ENCODE data around the gene MAPK8IP1. TPM values are rescaled to one million over a fixed set of nuclear protein-coding genes. Genes with fewer than 3 reads are reported as not detected.

The MAPK8IP1 gene
- total RNA-seq, 1 donor from 2014 or later = 0.49 TPM

DNA sequence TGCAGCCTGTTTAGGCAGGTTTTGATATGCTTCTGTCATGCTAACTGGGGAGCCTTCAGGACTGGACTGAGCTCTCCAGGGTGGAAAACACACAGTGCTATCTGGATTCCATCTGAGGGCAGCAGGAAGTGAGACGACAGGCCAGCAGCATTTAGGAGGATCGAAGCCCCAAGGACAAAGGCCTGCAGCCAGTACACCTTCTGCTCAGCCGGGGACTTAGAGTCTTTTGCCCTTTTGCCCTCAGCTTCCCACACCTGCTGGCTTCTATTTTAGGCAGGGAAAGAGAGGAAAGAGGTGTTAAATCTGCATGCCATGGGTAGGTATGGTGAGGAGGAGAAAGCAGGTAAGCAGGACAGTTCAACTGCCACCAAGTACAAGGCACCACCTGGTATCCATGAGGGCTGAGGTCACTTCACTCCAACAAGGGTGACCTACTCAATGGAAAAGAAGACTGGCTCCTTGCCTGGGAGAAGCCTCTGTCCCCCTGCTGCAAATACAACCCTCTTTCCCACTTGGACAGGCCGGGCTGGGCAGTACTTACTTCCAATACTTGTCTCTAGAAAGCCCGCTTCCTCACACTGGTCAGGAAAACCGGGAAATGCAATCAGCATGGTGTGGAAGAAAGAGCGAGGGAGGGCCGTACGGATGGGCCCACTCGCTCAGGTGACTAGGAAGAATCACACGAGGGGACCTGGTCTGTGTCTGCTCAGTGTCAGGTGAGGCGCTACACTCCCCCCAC is 49.3 kb downstream of the MAPK8IP1 start:
- Mint-ChIP-seq H3K4me3 (no peak overlapping the region), H3K9me3 (no peaks in the 10 kb centered on the region), H3K36me3 (ENCODE audit: low read depth) (peaks cover 18% of the 10 kb centered on the region), H3K4me1 (peaks cover 14% of the 10 kb centered on the region), H3K27me3 (no peaks in the 10 kb centered on the region), H3K27ac (no peak overlapping the region)
- no peak for DNase-seq
- intact Hi-C loops (cut with micrococcal nuclease) = no loop called here

DNA sequence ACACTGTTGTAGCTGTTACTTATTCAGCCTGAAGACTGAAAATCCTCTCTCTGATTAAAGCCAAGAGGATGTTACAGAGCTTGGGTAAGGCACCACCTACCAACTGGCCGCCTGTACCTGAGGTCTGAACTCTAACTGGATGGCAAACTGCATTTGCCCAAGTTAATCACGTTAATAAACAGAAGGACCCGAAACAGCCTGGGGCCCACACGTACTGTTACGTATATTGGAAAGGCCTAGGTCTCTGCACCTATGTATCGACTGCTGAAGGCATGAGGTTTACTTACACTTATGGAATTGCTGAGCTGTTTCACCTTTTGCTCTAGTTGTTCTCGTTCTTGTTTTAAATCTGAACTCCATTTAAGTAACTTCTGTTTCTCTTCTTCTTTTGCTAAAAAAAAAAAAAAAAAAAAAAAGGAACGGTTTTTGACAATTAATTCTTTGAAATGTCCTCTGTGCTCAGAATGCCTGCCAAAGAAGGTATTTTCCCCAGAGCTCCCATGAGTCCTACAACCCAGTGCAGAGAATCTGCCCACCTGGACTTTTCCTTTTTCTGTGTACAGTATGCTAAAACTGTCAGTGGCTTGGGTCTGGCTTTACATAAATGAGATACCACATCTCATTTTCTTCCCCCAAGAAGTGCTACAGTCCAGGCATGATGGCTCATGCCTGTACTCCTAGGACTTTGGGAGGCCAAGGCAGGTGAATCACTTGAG is 50.1 kb downstream of the MAPK8IP1 start:
- intact Hi-C loops (cut with micrococcal nuclease) = no loop called here
- peaks cover 6% of the 10 kb centered on the region for H3K4me1 Mint-ChIP-seq
- no peak overlapping the region for H3K4me3 Mint-ChIP-seq
- H3K27ac Mint-ChIP-seq = no peak overlapping the region
- peaks cover 18% of the 10 kb centered on the region for H3K36me3 Mint-ChIP-seq (ENCODE audit: low read depth)
- H3K27me3 Mint-ChIP-seq = no peaks in the 10 kb centered on the region
- H3K9me3 Mint-ChIP-seq = no peaks in the 10 kb centered on the region
- no peak for DNase-seq

DNA sequence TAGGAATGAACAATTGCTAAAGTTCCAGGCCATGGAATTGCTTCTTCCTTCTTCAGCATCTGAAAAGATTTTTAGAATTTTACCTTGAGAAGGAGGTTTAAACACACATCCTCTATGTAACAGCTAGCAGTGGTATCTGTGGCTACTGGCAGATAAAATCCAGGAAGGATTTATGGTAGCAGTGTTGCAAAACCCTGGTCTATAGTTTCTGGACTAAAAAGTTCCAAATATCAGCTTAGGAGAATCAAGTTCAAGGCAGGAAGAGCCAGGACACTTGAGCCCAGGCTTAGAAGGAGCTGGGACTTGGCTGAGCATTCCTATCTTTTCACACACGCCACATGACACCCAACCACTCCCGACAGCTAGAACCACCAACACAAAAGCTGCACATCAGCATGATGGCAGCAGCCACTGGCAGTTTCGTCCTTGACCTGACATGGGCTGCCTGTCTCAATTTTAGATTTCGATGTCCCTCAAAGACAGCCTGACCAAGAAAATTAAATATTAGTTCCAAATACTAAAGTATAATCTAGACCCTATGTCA is 51.1 kb downstream of the MAPK8IP1 start:
- DNase-seq = no peak
- H3K9me3 Mint-ChIP-seq = no peaks in the 10 kb centered on the region
- H3K4me3 Mint-ChIP-seq = no peak overlapping the region
- intact Hi-C loops (cut with micrococcal nuclease) = no loop called here
- no peak overlapping the region for H3K27ac Mint-ChIP-seq
- no peaks in the 10 kb centered on the region for H3K27me3 Mint-ChIP-seq
- peaks cover under 1% of the 10 kb centered on the region for H3K4me1 Mint-ChIP-seq
- H3K36me3 Mint-ChIP-seq (ENCODE audit: low read depth) = peaks cover 16% of the 10 kb centered on the region

DNA sequence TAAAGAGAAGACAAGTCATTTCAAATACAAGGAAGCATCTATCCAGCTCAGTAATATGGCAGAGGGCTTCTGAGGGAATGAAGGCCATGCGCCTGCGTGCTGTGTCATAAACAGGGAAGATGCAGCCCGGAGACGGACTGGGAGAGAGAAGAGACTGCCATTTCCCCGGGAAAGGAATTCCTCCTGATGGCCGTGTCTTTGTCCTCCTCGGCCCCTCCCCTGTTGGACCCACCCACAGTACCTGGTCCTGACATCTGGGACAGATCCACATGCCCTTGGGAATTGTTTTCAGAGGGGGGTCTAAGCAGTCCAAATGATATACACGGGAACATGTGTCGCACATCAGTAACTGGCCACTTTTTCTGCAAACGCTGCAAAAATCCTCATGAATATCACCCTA is 52.5 kb downstream of the MAPK8IP1 start:
- DNase-seq = no peak
- intact Hi-C loops (cut with micrococcal nuclease) = no loop called here
- Mint-ChIP-seq H3K4me1 (no peaks in the 10 kb centered on the region), H3K9me3 (no peaks in the 10 kb centered on the region), H3K4me3 (no peak overlapping the region), H3K27ac (no peak overlapping the region), H3K36me3 (ENCODE audit: low read depth) (peaks cover 13% of the 10 kb centered on the region), H3K27me3 (no peaks in the 10 kb centered on the region)

DNA sequence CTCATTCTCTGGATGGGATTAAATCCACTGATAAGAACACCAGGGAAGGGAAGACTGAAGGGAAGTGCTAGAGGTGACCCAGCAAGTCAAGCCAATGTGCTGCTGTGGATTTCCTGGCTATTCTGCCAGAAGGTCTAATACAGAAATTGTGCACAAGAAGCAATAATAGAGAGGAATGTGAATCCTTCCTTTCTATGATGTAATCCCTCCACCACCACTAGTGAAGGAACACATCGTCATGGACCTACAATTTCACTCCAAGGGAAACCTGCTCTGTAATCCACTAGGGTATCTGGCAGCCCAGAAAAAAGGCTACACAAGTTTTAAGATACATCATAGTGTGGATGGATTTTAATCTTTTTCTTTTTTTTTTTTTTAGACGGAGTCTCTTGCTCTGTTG is 54.4 kb downstream of the MAPK8IP1 start:
- Mint-ChIP-seq H3K4me1 (no peaks in the 10 kb centered on the region), H3K27ac (no peak overlapping the region), H3K9me3 (no peaks in the 10 kb centered on the region), H3K27me3 (no peaks in the 10 kb centered on the region), H3K4me3 (no peak overlapping the region), H3K36me3 (ENCODE audit: low read depth) (peaks cover 12% of the 10 kb centered on the region)
- no peak for DNase-seq
- intact Hi-C loops (cut with micrococcal nuclease) = no loop called here

DNA sequence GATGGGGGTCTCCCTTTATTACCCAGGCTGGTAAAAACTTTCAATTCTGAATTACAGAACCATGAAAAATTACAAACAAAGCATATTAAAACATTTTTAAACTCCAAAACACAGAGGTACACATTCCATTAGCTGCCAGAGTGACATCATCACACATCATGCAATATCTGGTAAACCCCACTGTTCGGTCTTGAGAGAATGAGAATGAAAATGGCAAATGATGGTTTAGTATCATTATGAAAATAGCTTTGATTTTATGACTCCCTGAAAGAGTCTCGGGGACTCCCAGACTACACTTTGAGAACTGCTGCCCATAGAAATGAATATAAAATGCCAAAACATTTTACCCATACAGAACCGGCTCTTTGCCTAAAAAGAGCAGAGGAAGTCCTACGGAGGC is 55.8 kb downstream of the MAPK8IP1 start:
- no peaks in the 10 kb centered on the region for H3K27me3 Mint-ChIP-seq
- intact Hi-C loops (cut with micrococcal nuclease) = no loop called here
- no peaks in the 10 kb centered on the region for H3K9me3 Mint-ChIP-seq
- DNase-seq = no peak
- no peak overlapping the region for H3K4me3 Mint-ChIP-seq
- peaks cover 20% of the 10 kb centered on the region for H3K36me3 Mint-ChIP-seq (ENCODE audit: low read depth)
- H3K4me1 Mint-ChIP-seq = no peaks in the 10 kb centered on the region
- no peak overlapping the region for H3K27ac Mint-ChIP-seq

DNA sequence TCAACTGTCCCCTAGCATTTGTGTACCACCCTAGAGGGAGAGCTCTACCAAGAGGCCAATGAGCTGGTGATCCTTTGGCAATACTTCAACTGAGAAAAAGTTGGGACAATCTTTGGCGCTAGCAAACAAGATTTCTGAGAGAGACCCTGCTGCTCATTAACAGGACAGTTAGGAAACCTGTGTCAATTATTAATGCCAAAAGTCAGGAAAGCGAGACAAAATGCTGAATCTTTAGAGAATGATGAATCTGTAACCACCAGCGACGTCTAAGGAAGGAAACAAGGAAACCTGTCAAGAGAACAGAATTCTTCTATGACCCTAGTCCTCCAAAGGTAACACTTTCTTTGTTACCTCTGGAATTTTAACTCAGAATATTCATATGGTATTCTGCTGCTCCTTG is 56.9 kb downstream of the MAPK8IP1 start:
- Mint-ChIP-seq H3K9me3 (no peaks in the 10 kb centered on the region), H3K27ac (no peak overlapping the region), H3K4me1 (no peaks in the 10 kb centered on the region), H3K4me3 (no peak overlapping the region), H3K36me3 (ENCODE audit: low read depth) (peaks cover 16% of the 10 kb centered on the region), H3K27me3 (no peaks in the 10 kb centered on the region)
- intact Hi-C loops (cut with micrococcal nuclease) = no loop called here
- DNase-seq = no peak

DNA sequence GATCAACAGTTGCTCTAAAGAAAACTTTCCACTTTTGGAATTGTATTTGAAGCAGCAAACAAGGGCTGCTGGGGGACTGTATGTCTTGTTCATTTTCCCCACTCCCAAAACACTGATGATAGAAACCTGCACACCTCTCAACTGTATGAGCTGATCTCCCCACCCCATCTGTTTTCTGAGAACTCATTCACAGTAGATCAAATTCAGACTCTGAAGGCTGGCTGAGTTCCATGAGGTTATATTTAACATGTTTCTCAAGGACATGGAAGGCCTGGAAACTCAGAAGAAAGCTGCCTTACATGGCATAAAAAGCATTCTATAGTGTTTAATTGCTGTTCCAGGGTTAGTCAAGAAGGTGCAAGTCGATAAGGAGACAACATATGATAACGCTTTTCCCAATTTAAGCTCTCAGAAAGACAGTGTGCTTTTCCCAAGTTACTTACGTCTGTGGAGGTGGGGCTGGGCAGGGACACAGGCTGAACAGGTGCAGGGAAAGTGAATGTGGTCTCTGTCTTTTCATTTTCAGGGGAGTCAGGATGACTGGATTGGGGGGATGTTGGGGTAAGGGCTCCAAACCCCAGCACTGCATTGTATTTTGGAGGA is 60.0 kb downstream of the MAPK8IP1 start:
- Mint-ChIP-seq H3K27me3 (no peaks in the 10 kb centered on the region), H3K9me3 (no peaks in the 10 kb centered on the region), H3K4me3 (no peak overlapping the region), H3K36me3 (ENCODE audit: low read depth) (peaks cover 36% of the 10 kb centered on the region), H3K27ac (no peak overlapping the region), H3K4me1 (no peaks in the 10 kb centered on the region)
- DNase-seq = no peak
- intact Hi-C loops (cut with micrococcal nuclease) = no loop called here

DNA sequence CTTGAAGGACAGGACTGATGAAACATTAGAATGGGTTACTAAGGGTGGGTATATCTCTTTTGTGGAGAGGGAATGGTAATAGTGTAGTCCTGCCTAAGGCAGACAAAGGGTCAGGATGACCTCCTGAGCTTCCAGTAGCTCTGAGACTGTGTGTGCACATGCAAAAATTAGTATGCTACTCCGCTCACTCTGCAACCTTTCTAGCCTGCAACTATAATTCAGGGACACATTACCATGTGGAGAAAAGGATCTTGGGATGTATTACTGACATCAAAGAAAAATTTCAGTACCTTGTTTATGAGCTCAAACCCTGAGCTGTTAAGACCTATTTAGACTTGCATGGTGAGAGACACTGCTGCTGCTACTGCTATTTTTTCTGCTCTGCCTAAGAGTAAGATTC is 62.4 kb downstream of the MAPK8IP1 start:
- H3K4me3 Mint-ChIP-seq = no peak overlapping the region
- H3K36me3 Mint-ChIP-seq (ENCODE audit: low read depth) = peaks cover 41% of the 10 kb centered on the region
- intact Hi-C loops (cut with micrococcal nuclease) = no loop called here
- no peak overlapping the region for H3K27ac Mint-ChIP-seq
- no peak for DNase-seq
- no peaks in the 10 kb centered on the region for H3K4me1 Mint-ChIP-seq
- no peaks in the 10 kb centered on the region for H3K9me3 Mint-ChIP-seq
- no peaks in the 10 kb centered on the region for H3K27me3 Mint-ChIP-seq

DNA sequence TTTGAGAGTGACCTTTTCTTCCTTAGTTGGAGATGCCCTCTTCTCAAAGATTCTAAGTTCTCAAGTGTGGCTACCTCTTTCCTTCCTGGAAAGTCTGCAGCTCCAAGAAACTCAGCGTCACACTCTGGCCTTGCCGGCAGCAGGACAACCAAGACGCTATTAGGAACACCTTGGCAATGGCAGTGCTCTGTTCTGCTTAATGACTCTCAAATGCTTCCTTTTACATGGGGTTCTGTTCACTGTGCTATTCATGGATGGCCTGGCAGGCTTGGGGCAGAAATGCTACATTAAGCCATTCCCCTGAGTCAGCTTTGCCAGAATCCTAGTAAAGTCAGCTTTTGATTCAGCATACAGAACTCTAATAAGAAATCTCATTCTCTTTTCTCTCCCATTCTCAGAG is 62.9 kb downstream of the MAPK8IP1 start:
- Mint-ChIP-seq H3K9me3 (no peaks in the 10 kb centered on the region), H3K27ac (no peak overlapping the region), H3K4me3 (no peak overlapping the region), H3K4me1 (no peaks in the 10 kb centered on the region), H3K36me3 (ENCODE audit: low read depth) (peaks cover 43% of the 10 kb centered on the region), H3K27me3 (no peaks in the 10 kb centered on the region)
- DNase-seq = no peak
- intact Hi-C loops (cut with micrococcal nuclease) = no loop called here

DNA sequence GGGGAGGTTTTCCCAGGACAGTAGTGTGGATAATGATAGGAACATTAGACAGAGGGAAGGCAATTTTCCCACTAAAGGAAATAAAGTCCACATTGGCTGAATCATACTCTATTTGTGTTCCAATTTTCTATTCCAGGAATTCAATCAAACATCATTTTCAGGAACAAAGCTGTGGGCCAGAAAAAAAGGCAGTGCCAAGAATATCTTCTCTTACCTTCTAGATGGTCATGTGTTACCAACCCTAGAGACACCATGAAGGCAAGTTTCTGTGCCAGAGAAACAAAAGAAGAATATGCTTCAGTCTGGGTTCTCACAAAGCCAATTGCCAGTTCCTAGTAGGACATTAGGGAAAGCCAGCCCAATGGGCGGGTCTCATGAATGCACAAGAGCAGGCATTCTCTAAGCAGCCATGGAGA is 64.5 kb downstream of the MAPK8IP1 start:
- no peak for DNase-seq
- H3K9me3 Mint-ChIP-seq = no peaks in the 10 kb centered on the region
- H3K4me1 Mint-ChIP-seq = no peaks in the 10 kb centered on the region
- H3K27me3 Mint-ChIP-seq = no peaks in the 10 kb centered on the region
- no peak overlapping the region for H3K4me3 Mint-ChIP-seq
- intact Hi-C loops (cut with micrococcal nuclease) = no loop called here
- peaks cover 38% of the 10 kb centered on the region for H3K36me3 Mint-ChIP-seq (ENCODE audit: low read depth)
- no peak overlapping the region for H3K27ac Mint-ChIP-seq

Other genes with a start within 250 kb of the MAPK8IP1 start
- 0.28 and 0.36 TPM in 2 replicates for gene CHST1, start 220.0 kb upstream of the MAPK8IP1 start, total RNA-seq
- gene SLC35C1, start 80.5 kb upstream of the MAPK8IP1 start, total RNA-seq = 15.3 and 17.4 TPM in 2 replicates
- gene CRY2, start 38.2 kb upstream of the MAPK8IP1 start, total RNA-seq = 22.1 and 22.5 TPM in 2 replicates
- 1.8 and 2.0 TPM in 2 replicates for gene FREY1, start 21.6 kb downstream of the MAPK8IP1 start, total RNA-seq
- gene PEX16, start 32.2 kb downstream of the MAPK8IP1 start, total RNA-seq = 31.3 and 34.8 TPM in 2 replicates
- gene LARGE2, start 37.0 kb downstream of the MAPK8IP1 start, total RNA-seq = not detected in 2 replicates
- 33.7 and 33.9 TPM in 2 replicates for gene PHF21A, start 235.8 kb downstream of the MAPK8IP1 start, total RNA-seq

Measured in activated CD4-positive, alpha-beta T cell treated with anti-CD3 and anti-CD28 coated beads, Interleukin-2, amount 10 ng/mL, durations not matched to agents 24 days and 14 days (primary cell).